Pulmonary artery endothelial cell (primary cell): ENCODE data around the gene VOPP1. TPM values are rescaled to one million over a fixed set of nuclear protein-coding genes. Genes with fewer than 3 reads are reported as not detected.
"Not testable (repeated sequence)": the region's sequence is repeated elsewhere in the genome, so short reads cannot be mapped to it uniquely, and the experiment has no call there.

ENCODE experiments used
- DNase-seq: peaks from one replicate; pipeline ENCODE4 v3.0.0-alpha.2; 2011; ENCODE audit warnings: low read depth, low spot score
- total RNA-seq: library from RNA; depleted of rRNA; stranded (reverse); fragments of >200 nt; gene quantifications from 2 replicates; pipeline ENCODE4 v1.2.3, GENCODE V29; 2014

Gene VOPP1
- total RNA-seq, 1 donor from 2014 or later: 143 TPM

DNA sequence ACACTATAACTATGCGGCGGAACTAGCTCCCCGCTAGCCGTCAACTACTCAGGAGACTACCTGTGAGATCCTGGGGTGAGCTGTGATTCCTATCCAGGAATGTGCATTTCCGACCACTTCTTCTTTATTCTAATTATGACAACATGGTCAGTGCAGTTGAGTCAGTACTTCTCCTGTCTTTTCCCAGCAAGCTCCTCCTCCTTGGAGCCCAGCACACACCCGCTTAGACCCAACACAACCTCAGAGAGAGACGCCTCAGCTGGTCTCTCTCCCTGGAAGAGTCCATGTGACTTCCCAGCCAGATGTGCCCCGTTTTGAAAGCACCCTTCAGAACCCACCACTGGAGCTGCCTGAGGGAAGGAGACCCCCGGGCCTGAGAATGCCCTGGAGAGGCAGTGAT lies 100.7 kb downstream of the VOPP1 start:
- DNase-seq: not testable (repeated sequence)

DNA sequence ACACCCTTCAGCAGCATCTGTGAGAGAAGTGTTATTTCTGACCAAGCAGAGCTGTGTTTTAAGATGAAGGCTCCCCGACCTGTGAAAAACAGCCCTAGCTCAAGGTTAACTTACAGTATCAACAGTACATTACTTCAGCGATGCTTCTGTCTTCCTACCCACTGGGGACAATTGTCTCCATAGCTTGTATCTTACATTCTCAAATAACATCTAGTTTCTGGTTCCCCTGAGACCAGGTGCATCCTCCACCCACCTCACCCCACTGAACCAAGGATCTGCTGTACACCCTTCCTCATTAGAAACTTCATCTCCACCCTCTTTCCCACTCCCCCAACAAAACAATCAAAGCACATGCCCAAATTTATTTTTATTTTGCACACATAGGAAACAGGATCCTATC lies 102.0 kb downstream of the VOPP1 start:
- DNase-seq: no peak

DNA sequence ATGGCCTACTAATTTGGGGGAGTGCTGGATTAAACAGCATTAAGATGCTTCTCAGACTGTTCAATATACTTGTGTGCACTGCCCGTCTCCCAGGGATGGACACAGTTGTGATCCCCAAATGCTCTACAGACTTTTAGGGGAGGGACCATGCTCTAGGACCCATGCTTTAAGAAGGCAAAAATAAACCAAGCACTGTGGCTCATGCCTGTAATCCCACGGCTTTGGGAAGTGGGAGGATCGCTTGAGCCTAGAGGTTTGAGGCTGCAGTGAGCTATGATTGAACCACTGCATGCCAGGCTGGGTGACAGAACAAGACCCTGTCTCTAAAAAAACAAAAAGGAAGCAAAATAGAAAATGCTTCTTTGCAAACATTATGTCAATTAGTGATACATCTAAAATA lies 102.6 kb downstream of the VOPP1 start:
- DNase-seq: no peak

DNA sequence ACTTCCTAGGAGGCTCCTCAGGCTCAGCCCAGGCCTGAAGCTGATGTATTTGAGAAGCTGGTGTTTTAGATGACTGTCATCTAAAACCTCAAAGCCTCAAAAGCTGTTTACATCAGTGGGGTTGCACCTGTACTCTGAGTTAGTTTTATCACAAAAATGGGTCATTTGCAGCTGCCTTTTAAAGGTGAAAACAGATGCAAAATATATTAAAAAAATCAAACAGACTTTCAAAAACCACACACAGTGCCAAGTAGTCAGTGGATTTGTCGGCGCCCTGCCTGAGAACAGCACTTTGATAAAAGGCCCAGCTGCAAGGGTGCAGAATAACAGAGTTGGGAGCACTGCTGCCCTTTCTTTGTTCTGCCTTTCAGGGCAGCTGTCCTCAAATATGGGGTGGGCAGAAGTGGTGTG lies 103.0 kb downstream of the VOPP1 start:
- no peak for DNase-seq

DNA sequence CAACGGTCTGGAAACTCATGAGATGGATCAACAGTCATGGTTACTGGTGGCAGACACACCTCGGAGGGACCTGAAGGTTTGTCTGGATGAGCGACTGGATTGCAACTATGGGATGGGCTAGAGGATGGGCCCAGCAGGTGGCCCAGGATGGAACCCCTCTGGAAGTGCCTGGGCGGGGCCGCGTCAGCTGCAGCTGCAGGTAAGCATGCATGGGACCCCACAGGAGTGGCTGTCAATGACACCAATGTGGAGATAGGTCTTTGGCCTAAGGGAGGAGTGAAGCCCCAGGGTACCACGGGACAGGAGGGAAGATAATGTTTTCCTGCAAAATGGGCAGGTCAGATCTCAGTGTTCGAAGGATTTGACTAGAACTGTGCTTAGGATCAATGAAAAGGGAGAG lies 103.8 kb downstream of the VOPP1 start:
- no peak for DNase-seq

DNA sequence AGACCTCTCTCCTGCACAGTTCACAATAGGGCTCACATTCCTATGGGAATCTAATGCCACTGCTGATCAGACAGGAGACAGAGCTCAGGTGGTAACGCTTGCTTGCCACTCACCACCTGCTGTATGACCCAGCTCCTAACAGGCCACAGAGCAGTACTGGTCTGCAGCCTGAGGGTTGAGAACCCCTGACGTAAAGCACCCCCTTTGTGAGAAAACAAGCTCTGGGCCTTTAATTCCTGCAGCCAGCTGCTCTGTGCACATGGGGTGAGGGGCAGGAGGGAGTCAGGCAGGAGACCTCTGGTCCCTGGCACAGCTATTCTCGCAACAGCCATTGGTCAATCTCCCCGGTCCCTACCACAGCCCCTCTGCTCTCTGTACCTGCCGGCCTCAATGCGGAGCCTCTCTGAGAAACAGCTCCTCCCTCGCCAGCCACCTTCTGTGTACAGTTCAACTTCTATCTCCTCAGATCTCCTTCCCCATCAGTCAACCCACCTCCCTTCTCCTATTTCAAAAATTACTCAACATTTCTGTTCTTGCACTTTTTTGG lies 105.2 kb downstream of the VOPP1 start:
- DNase-seq: no peak

DNA sequence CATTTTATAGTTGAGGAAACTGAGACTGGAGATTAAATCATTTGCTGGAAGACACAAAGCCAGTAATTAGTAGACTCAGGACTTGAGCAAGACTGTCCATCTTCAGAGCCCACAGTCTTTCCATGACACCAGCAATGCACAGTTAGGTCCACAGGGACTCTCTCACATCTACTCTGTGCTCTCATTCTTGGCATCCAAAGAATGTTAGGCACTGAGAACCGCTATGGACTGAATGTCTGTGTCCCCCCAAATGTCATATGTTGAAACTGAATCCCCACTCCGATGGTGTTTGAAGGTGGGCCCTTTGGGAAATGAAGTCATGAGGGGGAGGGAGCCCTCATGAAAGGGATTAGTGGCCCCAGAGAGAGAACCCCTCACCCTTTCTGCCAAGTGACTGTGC lies 106.6 kb downstream of the VOPP1 start:
- no peak for DNase-seq

DNA sequence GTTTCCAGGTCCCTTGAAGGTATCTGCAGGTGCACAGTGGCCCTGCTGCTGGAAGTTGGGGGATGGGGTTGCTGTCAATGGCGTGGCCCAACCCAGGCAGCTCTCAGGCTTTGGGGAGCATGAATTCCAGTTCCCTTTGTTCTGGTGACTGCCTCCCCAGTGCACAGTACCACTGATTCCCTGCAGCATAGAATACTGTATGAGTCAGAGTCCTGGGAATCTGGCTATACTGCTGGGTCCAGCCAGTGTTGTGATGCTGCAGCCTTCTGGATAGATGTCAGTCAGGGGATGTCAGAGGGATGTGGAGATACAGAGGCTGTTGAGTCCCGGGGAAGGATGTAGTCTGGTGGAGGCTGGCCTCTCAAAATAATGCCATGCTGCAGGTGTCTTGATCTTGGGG lies 107.9 kb downstream of the VOPP1 start:
- no peak for DNase-seq

DNA sequence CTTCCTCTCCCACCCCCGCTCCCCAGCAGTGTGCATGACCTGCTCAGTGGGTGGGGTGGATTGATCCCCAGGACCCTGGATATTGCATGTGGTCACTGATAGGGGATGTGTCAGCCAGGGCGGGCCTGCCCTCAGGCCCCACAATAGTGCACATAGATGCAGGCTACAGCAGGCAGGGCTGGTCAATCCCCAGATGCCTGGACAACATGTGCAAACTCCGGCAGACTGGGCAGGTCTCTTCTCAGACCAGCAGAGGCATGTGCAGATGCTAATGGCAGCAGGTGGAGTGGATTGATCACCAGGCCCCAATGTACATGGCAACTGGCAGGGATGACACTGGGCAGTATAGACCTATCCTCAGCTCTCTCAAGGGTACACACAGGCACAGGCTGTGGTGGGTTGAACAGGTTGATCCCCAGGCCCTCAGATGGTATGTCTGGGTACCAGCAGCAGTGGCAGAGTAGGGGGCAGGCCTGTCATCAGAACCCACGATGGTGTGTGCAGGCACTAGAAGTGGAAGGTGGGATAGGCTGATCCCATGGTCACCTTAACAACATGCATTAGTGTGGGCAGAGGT lies 108.5 kb downstream of the VOPP1 start:
- DNase-seq: no peak

DNA sequence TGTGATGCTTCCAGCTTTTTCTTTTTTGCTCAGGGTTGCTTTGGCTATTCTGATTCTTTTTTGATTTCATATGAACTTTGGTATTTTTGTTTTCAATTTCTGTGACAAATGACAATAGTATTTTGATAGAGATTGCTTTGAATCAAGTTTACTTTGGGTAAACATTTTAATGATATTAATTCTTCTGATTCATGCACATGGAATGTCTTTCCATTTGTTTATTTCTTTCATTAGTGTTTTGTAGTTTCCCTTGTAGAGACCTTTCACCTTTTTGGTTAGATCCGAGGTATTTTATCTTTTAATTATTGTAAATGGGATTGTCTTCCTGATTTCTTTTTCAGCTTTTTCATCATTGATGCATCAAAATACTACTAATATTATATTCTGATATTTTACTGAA lies 114.0 kb downstream of the VOPP1 start:
- DNase-seq: no peak

DNA sequence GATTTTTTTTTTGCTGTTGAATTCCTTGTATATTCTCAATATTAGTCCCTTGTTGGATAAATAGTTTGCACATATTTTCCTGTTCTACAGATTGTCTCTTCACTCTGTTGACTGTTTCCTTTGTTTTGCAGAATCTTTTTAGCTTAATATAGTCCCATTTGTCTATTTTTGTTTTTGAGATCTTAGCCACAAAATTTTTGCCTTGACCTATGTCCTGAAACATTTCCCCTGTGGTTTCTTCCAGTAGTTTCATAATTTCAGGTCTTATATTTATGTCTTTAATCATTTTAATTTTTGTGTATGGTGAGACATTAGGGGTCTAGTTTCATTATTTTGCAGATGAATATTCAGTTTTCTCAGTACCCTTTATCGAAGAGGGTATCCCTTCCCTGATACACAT lies 114.5 kb downstream of the VOPP1 start:
- no peak for DNase-seq

DNA sequence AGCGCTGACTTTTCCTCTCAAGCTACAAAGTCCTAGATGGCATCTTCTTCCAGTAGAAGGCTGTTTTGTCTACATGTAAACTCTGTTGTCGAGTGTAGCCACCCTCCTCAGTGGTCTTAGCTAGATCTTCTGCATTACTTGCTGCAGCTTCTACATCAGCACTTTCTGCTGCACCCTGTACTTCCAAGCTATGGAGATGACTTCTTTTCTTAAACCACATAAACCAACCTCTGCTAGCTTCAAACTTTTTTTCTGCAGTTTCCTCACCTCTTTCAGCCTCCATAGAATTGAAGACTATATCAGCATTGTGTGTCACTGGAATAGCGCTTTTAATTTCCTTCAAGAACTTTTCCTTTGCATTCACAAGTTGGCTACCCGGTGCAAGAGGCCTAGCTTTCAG lies 119.3 kb downstream of the VOPP1 start:
- no peak for DNase-seq

DNA sequence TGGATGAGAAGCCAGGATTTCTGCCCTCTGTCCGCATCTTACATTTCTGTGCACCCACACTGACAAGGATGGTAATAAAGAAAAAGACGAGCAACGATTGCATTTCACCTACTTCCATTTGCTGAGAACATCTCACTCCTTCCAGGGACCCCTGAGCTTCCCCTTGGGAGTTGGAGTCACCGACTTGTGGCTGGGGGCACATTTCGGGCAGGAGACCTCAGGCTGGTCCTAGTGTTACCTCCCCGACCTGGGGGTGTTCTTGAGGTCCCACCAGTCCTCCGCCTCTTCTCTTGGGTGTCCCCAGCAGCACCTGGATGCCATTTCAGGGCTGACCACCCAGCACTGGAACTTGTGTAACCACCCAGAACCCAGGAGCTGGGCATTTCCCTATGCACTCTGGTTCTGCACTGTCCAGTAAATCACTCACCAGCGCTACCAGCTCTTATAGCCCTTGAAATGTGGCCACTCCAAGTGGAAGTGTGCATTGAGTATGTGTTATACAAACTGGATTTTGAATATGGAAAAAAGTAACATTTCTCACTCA lies 122.2 kb downstream of the VOPP1 start:
- DNase-seq: no peak

DNA sequence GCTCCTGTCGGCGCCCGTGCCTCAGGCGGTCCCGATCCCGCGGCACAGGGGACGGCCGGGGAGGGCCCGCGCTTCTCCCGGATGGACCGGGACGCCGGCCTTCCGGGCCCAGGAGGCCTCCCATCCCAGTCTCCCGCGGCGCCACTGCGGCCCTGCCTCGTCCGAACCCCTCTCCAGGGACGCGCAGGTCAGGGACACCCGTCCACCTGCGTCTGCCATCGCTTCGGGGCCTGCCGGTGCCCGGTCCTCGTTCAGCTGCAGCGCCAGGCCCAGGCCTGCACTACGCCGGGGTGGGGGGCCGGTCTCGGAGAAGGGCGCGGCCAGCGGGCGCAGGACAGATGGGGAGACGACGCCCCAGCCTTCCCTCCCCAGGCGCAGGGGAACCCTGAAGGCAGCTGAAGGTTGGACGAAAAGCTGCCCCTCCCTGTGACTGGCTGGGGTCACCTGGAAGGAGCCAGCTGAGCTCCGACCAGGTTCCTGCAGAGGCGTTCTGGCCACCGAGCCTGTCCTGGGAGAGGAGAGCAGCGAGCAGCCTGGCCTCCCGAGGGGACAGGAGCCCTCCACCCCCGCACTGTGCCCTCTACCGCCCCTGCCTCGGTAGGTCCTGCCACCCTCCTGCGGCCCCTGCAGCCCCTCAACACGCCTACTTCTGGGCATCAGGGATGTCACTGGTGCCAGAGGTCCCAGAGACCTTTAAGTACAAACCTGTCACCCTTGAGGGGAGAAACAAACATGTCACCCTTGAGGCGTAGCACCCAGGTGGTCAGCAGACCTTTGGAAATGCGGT lies 122.9 kb downstream of the VOPP1 start:
- DNase-seq: no peak

DNA sequence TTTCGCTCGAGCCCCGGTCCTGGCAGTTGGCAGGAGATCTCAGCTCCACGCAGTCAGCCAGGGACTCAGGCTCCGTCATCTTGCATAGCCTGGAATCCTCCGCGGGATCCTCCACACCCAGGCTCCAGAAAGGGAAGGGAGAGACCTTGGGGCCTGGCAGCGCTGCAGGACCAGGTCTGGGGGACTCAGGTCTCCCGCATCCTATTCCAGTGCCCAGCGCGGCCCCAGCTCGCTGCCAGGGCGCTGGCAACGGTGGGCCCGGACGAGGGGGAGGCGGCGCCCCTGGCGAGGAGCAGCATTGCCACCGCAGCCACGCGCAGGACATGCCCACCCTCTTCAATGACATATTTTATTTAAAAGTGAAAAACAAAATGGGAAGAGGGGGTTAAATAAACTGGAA lies 123.8 kb downstream of the VOPP1 start:
- DNase-seq: no peak

DNA sequence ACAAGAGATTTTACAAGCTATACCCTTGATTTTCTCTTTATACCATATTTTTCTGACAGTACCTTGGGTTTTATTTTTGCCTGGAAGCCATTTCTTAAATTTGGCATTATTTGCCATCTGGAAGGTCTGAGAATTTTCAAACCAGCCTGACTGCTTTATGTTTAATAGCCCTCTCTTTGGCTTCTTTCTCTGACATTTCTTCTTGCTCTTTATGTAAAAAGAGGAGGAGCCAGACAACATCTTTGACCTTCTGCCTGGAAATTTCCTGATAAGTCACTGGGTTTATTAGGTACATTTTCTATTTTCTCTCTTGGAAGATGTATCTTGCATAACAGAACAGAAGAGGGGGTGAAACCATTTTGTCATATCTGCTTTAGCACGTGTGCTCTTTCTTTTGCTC lies 127.5 kb downstream of the VOPP1 start:
- DNase-seq: no peak

DNA sequence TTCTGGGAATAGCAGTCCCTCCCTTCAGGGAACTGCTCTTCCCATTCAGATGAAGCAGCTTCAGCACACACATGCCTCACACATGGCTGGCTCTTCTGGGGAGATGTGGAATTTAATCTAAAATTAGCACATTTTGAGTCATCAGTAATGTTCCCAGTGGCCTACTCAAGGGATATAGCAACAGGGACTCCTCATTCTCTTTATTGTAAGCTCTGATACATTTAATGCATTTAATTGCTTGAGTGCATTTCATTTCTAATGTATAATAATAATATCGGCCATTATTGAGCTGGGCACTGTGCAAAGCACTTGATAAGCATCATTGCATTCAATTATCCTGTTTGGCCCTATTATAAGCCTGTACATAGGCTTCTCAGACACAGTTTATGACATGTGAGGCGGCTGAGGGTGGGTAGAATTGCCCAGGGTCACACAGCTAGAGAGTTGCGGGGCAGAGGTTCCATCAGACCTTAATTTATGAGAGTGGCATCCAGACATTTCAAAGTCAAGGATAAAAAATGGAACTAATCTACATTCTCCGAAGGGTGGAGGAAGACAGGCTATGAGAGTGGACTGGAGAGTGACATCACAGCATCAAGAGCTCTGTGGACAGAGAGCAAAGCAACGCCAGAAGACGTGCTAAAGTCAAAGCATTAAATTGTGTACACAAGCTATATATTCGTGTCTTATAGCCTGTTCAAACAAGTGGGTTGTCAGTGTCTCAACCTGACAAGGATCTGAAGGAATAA lies 130.4 kb downstream of the VOPP1 start:
- DNase-seq: no peak

DNA sequence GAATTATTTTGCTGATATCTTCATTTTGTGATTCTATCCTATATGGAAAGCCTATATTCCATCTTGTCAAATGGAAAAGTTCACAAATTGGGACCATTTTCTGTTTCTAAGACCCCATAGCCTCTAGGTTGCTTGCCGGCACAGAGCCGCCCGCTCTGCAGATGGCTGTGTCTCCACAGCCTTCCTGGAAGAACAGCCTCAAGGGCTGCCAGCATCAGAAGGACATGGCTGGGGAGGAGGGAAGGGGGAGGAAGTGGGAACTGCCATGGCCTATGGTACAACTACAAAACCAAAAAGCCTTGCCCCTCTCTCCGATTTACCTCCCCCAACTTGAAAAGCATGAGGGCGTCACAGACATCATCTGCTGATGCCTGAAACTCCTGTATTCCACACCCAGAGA lies 131.3 kb downstream of the VOPP1 start:
- no peak for DNase-seq

DNA sequence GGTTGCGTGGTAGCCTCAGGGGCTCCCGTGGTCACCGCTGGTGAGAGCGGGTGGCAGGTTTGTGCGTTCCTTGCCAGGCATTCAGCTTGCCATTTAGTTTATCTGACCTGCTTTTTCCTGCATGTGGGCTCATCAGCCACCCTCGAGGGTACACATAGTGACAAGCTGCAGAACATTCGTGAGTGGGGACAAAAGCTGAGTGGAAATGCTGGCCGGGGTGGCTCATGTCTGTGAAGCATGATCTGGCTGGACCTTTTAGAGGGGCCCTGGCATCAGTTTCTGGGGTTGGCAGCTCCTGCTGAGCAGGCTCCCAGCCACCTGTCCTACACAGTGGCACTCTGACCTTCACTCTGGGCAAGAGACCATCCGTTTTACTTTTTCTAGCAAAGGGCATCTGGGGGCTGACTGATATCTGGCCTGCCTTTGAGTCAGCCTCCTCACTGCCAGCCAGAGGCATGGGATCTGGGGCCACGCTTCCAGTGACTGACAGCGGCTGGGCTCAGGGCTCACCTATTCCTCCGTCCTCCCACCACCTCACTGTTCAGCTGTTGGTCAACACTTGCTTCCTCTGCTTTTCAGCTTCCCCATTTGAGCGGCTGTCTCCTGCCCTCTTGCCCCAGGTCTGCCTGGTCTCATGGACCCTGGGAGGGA lies 132.1 kb downstream of the VOPP1 start:
- DNase-seq: no peak

DNA sequence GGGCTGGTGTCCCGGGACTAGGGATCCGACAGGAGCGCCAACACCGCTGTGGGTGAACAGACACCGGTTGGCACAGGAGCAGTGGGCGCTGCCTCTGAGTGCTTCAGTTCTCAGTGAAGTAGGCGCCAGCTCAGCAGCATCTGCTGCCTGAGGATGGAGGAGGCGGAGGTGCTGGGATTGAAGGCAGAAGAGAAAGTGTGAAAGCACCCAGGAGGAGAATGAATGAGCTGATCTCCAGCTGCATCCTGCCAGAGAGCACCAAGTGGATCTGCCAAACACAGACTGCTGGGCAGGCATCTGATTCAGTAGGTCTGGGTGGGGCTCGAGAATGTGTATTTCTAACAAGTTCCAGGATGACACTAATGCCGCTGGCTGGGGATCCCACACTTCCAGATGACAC lies 132.7 kb downstream of the VOPP1 start:
- DNase-seq: no peak

DNA sequence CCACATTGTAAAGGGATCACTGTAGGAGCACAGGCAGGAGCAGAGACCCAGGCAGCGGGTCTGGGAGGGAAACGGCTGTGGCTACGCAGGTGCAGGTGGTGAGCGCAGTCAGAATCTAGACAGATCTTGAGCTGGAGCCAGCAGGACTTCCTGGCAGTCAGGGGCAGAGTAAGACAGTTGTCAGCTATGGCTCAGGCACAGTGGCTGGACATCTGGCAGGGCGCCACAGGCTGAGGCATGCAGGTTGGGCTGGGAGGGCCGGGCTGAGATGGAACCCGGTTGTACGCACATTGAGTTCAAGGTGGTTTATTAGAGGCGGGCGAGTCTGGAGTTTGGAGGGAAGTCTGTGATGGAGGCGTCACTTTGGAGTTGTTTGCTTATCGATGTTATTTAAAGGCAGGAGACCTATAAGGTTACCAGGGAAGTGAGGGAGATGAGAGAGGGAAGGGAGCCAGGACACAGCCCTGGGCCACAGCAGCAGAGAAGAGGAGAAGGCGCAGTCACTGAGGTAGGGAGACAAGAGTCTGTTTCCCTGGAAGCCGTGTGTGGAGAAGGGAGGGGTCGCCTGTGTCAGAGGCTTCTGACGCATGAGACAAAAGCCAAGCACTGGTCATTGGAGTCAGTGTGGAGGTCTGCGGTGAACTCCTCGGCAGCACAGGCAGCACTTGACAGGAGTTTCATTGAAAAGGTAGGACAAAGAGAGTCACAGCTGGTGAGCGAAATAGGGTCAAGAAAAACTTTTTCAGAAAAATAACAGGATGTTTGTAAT lies 133.4 kb downstream of the VOPP1 start:
- no peak for DNase-seq
